HFF-Myc (cell line): ENCODE measurements around the gene CRACR2B.

Experiments
- DNase-seq: peaks from one replicate; pipeline ENCODE4 v3.0.0-alpha.2; 2011; ENCODE audit warnings: low read depth; ENCODE audit errors: extremely low read depth
- H3K4me3 ChIP-seq: replicated peaks from 2 replicates; pipeline ENCODE4 v1.5.1; 2011; ENCODE audit warnings: low read depth, mild to moderate bottlenecking, control low read depth, low read length
- CTCF ChIP-seq: IDR thresholded peaks from 2 replicates; pipeline ENCODE4 v1.5.1; 2012; ENCODE audit warnings: mild to moderate bottlenecking, low read depth, low read length, control low read depth; ENCODE audit errors: missing control alignments

The CRACR2B gene

GRCh38 chr11:819943-820649 lies 7.6 kb upstream of the CRACR2B start:
- peak overlapping the region; percentile 60 for H3K4me3 ChIP-seq
- no peak for DNase-seq
- TF ChIP-seq CTCF: no peak

- no peak for DNase-seq
- no peak for TF ChIP-seq CTCF
- H3K4me3 ChIP-seq: peak overlapping the region; percentile 60
Observed at GRCh38 chr11:820655-821511, 6.8 kb upstream of the CRACR2B start.

GRCh38 chr11:821512-822371 lies 6.0 kb upstream of the CRACR2B start:
- H3K4me3 ChIP-seq: peak overlapping the region; percentile 60; the same call in 1 of the 2 replicates
- no peak for TF ChIP-seq CTCF
- no peak for DNase-seq

- H3K4me3 ChIP-seq: no peak overlapping the region
- no peak for TF ChIP-seq CTCF
Observed at GRCh38 chr11:823441-824291, 4.1 kb upstream of the CRACR2B start.

GRCh38 chr11:824292-824880 lies 3.3 kb upstream of the CRACR2B start:
- H3K4me3 ChIP-seq: no peak overlapping the region
- no peak for DNase-seq
- no peak for TF ChIP-seq CTCF

More at GRCh38 chr11:823441-824291, 4.1 kb upstream of the CRACR2B start:
- DNase-seq: no peak
